SH-SY5Y (cell line): ENCODE results near the gene CIZ1.

Source experiments
- GATA2 ChIP-seq: IDR thresholded peaks from 2 replicates; pipeline ENCODE4 v1.6.1; 2011; ENCODE audit warnings: mild to moderate bottlenecking, low read depth, low read length
- GATA3 ChIP-seq: IDR thresholded peaks from 2 replicates; pipeline ENCODE4 v1.6.1; 2011; ENCODE audit warnings: low read depth, mild to moderate bottlenecking, low read length, moderate library complexity

Gene CIZ1

GRCh38 chr9:128138001-128138400 lies 53.4 kb downstream of the CIZ1 start:
- TF ChIP-seq GATA3 (no peak), GATA2 (no peak)

- TF ChIP-seq GATA2 (no peak), GATA3 (no peak)
These were observed 54.3 kb downstream of the CIZ1 start for GRCh38 chr9:128136816-128137793.

GRCh38 chr9:128128836-128129590 lies 62.4 kb downstream of the CIZ1 start:
- TF ChIP-seq GATA3 (no peak), GATA2 (no peak)

- TF ChIP-seq GATA3 (no peak), GATA2 (no peak)
These were observed 63.2 kb downstream of the CIZ1 start for GRCh38 chr9:128127990-128128835.

- TF ChIP-seq GATA3 (no peak), GATA2 (no peak)
These were observed 63.8 kb downstream of the CIZ1 start, which contains the start of gene PTGES2 for GRCh38 chr9:128127568-128127989. TSS of gene PTGES2 (minus strand) at chr9:128127729. CDS start at chr9:128127717, 12 bp downstream.

GRCh38 chr9:128125580-128126354 lies 65.6 kb downstream of the CIZ1 start:
- no peak for TF ChIP-seq GATA3
- no peak for TF ChIP-seq GATA2

GRCh38 chr9:128124873-128125579 lies 66.3 kb downstream of the CIZ1 start:
- no peak for TF ChIP-seq GATA3
- TF ChIP-seq GATA2: no peak

- TF ChIP-seq GATA3: no peak
These were observed 66.9 kb downstream of the CIZ1 start for GRCh38 chr9:128124451-128124850.

GRCh38 chr9:128123451-128124080 lies 67.8 kb downstream of the CIZ1 start:
- TF ChIP-seq GATA3 (no peak), GATA2 (no peak)

- TF ChIP-seq GATA3 (no peak), GATA2 (no peak)
These were observed 68.6 kb downstream of the CIZ1 start for GRCh38 chr9:128122809-128123175.

- no peak for TF ChIP-seq GATA2
- TF ChIP-seq GATA3: no peak
These were observed 69.2 kb downstream of the CIZ1 start for GRCh38 chr9:128121924-128122808.
